Keratinocyte (primary cell): Measurements from ENCODE around the gene PPP1R36. TPM values are rescaled to one million over a fixed set of nuclear protein-coding genes. Genes with fewer than 3 reads are reported as not detected.

ENCODE experiments used
- DNase-seq: peaks from one replicate; pipeline ENCODE4 v3.0.0-alpha.2; 2011; ENCODE audit warnings: low read depth, missing footprints, low spot score
- FAIRE-seq: peaks from 2 replicates; lab custom pipeline; 2011; peaks lifted over from hg19 to GRCh38; lab: Jason Lieb, UNC
- H2AFZ ChIP-seq: 2 replicates; pipeline ENCODE4 v1.6.0; 2012; ENCODE audit warnings: low read length, control low read depth, inconsistent platforms; ENCODE audit not compliant: control insufficient read depth
- H3K27ac ChIP-seq: 2 replicates; pipeline ENCODE4 v1.5.1; 2011; ENCODE audit warnings: low read length; ENCODE audit not compliant: control insufficient read depth, insufficient read depth
- H3K27me3 ChIP-seq: 3 replicates; pipeline ENCODE4 v1.6.0; 2011; ENCODE audit warnings: low read length; ENCODE audit not compliant: control insufficient read depth, insufficient read depth; ENCODE audit errors: extremely low read depth
- H3K36me3 ChIP-seq, 2 experiments: 2 replicates in 1 of 2; 3 replicates in 1 of 2; pipeline ENCODE4 v1.5.1; 2011; ENCODE audit warnings: low read length in 2 of 2, mild to moderate bottlenecking in 1 of 2; ENCODE audit not compliant: control insufficient read depth in 2 of 2, insufficient read depth in 2 of 2; ENCODE audit errors: extremely low read depth in 1 of 2
- H3K4me1 ChIP-seq: 3 replicates; pipeline ENCODE4 v1.5.1; 2011; ENCODE audit warnings: low read length; ENCODE audit not compliant: control insufficient read depth, insufficient read depth; ENCODE audit errors: extremely low read depth
- H3K4me2 ChIP-seq: 3 replicates; pipeline ENCODE4 v1.6.0; 2011; ENCODE audit warnings: low read depth, low read length; ENCODE audit not compliant: control insufficient read depth, insufficient read depth; ENCODE audit errors: extremely low read depth
- H3K4me3 ChIP-seq, 3 experiments: fragments of 200-600 bp in 1 of 3; sonication (generic) in 1 of 3; 2 replicates in 2 of 3; 3 replicates in 1 of 3; pipeline ENCODE4 v1.5.1; 2011 to 2016; ENCODE audit warnings: low read length in 3 of 3, mild to moderate bottlenecking in 3 of 3, control low read depth in 2 of 3, inconsistent platforms in 1 of 3, low read depth in 1 of 3, mixed read lengths in 1 of 3, mixed run types in 1 of 3, moderate library complexity in 1 of 3; ENCODE audit not compliant: control insufficient read depth in 2 of 3, insufficient read depth in 2 of 3; ENCODE audit errors: extremely low read depth in 1 of 3
- H3K79me2 ChIP-seq: 2 replicates; pipeline ENCODE4 v1.6.0; 2012; ENCODE audit warnings: low read length; ENCODE audit not compliant: control insufficient read depth, insufficient read depth
- H3K9ac ChIP-seq: 3 replicates; pipeline ENCODE4 v1.6.0; 2011; ENCODE audit warnings: low read length; ENCODE audit not compliant: control insufficient read depth, insufficient read depth; ENCODE audit errors: extremely low read depth
- H3K9me1 ChIP-seq: 3 replicates; pipeline ENCODE4 v1.6.0; 2011; ENCODE audit warnings: low read length; ENCODE audit not compliant: control insufficient read depth, insufficient read depth; ENCODE audit errors: extremely low read depth
- H3K9me3 ChIP-seq: 2 replicates; pipeline ENCODE4 v1.5.1; 2012; ENCODE audit warnings: low read depth, low read length; ENCODE audit not compliant: control insufficient read depth
- H4K20me1 ChIP-seq: 3 replicates; pipeline ENCODE4 v1.6.0; 2011; ENCODE audit warnings: low read length; ENCODE audit not compliant: control insufficient read depth, insufficient read depth; ENCODE audit errors: extremely low read depth
- CTCF ChIP-seq, 3 experiments: IDR thresholded peaks in 1 of 3; conservative IDR thresholded peaks in 1 of 3; optimal IDR thresholded peaks in 1 of 3; 2 replicates in 2 of 3; 3 replicates in 1 of 3; pipeline versions ENCODE3 to v1.5.1; 2011; ENCODE audit warnings: low read length in 3 of 3, mild to moderate bottlenecking in 3 of 3, moderate library complexity in 2 of 3, control low read depth in 1 of 3, inconsistent platforms in 1 of 3; ENCODE audit not compliant: insufficient read depth in 2 of 3; ENCODE audit errors: extremely low read depth in 1 of 3
- EZH2 ChIP-seq: IDR thresholded peaks from one replicate; pipeline ENCODE4 v1.6.1; 2012; ENCODE audit warnings: inconsistent platforms, mild to moderate bottlenecking, low read length, moderate library complexity
- dilution Hi-C: fragments of 300-500 bp; cut with MboI; formaldehyde crosslinking; loops from one replicate; pipeline ENCODE4 v1.7.0; 2020; ENCODE audit warnings: low sequenced_read_pairs; ENCODE audit not compliant: extremely low pct_ligation_motif_present
- polyA plus RNA-seq, 5 experiments: library from polyadenylated mRNA; depleted of rRNA in 3 of 5; stranded (reverse) in 3 of 5; stranded (forward) in 1 of 5; unstranded in 1 of 5; fragments of >200 nt; gene quantifications; 1 replicate in 1 of 5; 2 replicates in 3 of 5; 3 replicates in 1 of 5; pipeline versions ENCODE4 v1.2.1 to v1.2.3, GENCODE V29; 2011 to 2012; ENCODE audit warnings: missing spikeins in 2 of 5, low read depth in 1 of 5, low replicate concordance in 1 of 5
- small RNA-seq, 3 experiments: library from RNA; depleted of rRNA; stranded (forward); fragments of <200 nt; gene quantifications; one replicate each; pipeline ENCODE3, GENCODE V24; 2012; ENCODE audit warnings: low read depth in 3 of 3, low replicate concordance in 1 of 3; ENCODE audit not compliant: insufficient read length in 3 of 3

The PPP1R36 gene
- polyA plus RNA-seq, 1 donor (not counting 4 experiments of a cell fraction or from before 2014, with no cell fraction given), result 0.81 TPM

- Histone ChIP-seq H2AFZ (no peak overlapping the region), H4K20me1 (no peaks in the 10 kb centered on the region), H3K9ac (no peak overlapping the region), H3K27me3 (no peaks in the 10 kb centered on the region), H3K4me3 (no peak overlapping the region), H3K4me2 (no peak overlapping the region), H3K36me3 (no peaks in the 10 kb centered on the region), H3K9me1 (no peaks in the 10 kb centered on the region), H3K9me3 (no peaks in the 10 kb centered on the region), H3K79me2 (no peaks in the 10 kb centered on the region), H3K27ac (no peak overlapping the region), H3K4me1 (peaks cover 22% of the 10 kb centered on the region)
- no peak for DNase-seq
- no peak for FAIRE-seq
- dilution Hi-C loops, result no loop called here
- no peak for TF ChIP-seq EZH2
- TF ChIP-seq CTCF (optimal IDR thresholded peaks at IDR 0.05 in 1 of 3, IDR thresholded peaks at IDR 0.05 in 1 of 3, conservative IDR thresholded peaks at IDR 0.05 in 1 of 3; ENCODE audit: extremely low read depth in 1 of 3, insufficient read depth in 2 of 3, low read length in 3 of 3), result no peak
These were observed 88.9 kb downstream of the PPP1R36 start for GRCh38 chr14:64638625-64639024.

Small RNA genes lying within 50 kb of the gene (small RNA-seq; reads per million reads assigned to genes)
- gene AL049869.4, result 0 reads per million in 3 experiments

Other genes with a start within 250 kb of the PPP1R36 start
- gene MTHFD1, start 161.6 kb upstream of the PPP1R36 start, polyA plus RNA-seq, result 35.5 to 74.2 TPM (median 63.2 TPM) in 3 replicates
- gene AKAP5, start 84.5 kb upstream of the PPP1R36 start, polyA plus RNA-seq, result 0.01 to 0.08 TPM (median 0.05 TPM) in 3 replicates
- gene ZBTB25, start 46.1 kb upstream of the PPP1R36 start, polyA plus RNA-seq, result 5.3 to 6.8 TPM (median 5.7 TPM) in 3 replicates
- gene ZBTB1, start 45.2 kb upstream of the PPP1R36 start, polyA plus RNA-seq, result 22.8 to 40.8 TPM (median 40.7 TPM) in 3 replicates
- 7.0 to 24.7 TPM (median 12.0 TPM) in 3 replicates for gene HSPA2, start 9.2 kb upstream of the PPP1R36 start, polyA plus RNA-seq
- 71.0 to 89.1 TPM (median 73.2 TPM) in 3 replicates for gene PLEKHG3, start 154.5 kb downstream of the PPP1R36 start, polyA plus RNA-seq